Urinary bladder (tissue), 4 donors: ENCODE measurements around the gene CCDC69. TPM values are rescaled to one million over a fixed set of nuclear protein-coding genes. Genes with fewer than 3 reads are reported as not detected.
A peak's percentile ranks its signal among the peaks of the same experiment; 100 is the strongest.
"Not testable (repeated sequence)": the region's sequence is repeated elsewhere in the genome, so short reads cannot be mapped to it uniquely, and the experiment has no call there.

Experiments used
- DNase-seq: peaks from one replicate; pipeline ENCODE4 v3.0.0-alpha.2; 2015; ENCODE audit errors: extremely low spot score
- H3K27ac ChIP-seq: one replicate; pipeline ENCODE4 v1.5.1; 2013; ENCODE audit warnings: low read depth, mild to moderate bottlenecking, moderate library complexity
- H3K36me3 ChIP-seq: one replicate; pipeline ENCODE4 v1.6.1; 2013; ENCODE audit warnings: mild to moderate bottlenecking, moderate library complexity; ENCODE audit not compliant: insufficient read depth
- H3K4me1 ChIP-seq: one replicate; pipeline ENCODE4 v1.6.1; 2013; ENCODE audit warnings: mild to moderate bottlenecking, moderate library complexity; ENCODE audit not compliant: insufficient read depth
- H3K4me3 ChIP-seq: one replicate; pipeline ENCODE4 v1.5.1; 2013; ENCODE audit warnings: low read depth, low read length
- WGBS: extraction: QIAGEN DNeasy Blood & Tissue Kit; methylation state at CpG from one replicate; pipeline ENCODE4 v1.1.7; 2013; 5-methylcytosine and 5-hydroxymethylcytosine counted together
- polyA plus RNA-seq: library from polyadenylated mRNA; stranded (reverse); fragments of 200-250 nt; gene quantifications from one replicate; pipeline ENCODE4 v1.2.3, GENCODE V29; 2013
- total RNA-seq: library from RNA; depleted of rRNA; stranded (reverse); fragments of >200 nt; gene quantifications from one replicate; pipeline ENCODE4 v1.2.3, GENCODE V29; 2014
- donor health status: healthy with polysubstance abuse.
- donor health status: healthy.

Gene CCDC69
- total and polyA plus RNA-seq, 2 donors = 13.9 to 155 TPM

DNA sequence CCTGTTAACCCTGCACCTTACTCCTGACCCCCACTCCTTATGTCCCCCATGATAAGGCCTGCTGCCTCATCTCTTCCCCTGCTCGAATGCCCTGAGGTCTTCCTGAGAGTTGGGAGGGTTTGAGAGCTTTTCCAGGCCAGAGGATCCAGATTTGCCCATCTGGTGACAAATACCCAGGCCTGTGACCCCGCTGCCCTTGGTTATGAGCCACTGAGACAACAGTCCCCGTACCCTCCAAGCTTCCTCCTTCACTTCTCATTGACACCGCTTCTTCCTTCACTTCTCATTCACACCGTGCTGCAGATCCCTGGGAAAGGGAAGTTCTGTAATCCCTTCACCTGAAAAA, 29.7 kb upstream of the CCDC69 start:
- WGBS = 36% methylated on average over 5 of the region's 5 CpGs
- DNase-seq = no peak
- H3K4me3 ChIP-seq = peak overlapping the region; percentile 60
- H3K36me3 ChIP-seq = no peaks in the 10 kb centered on the region
- H3K27ac ChIP-seq = no peak overlapping the region
- H3K4me1 ChIP-seq = no peaks in the 10 kb centered on the region

DNA sequence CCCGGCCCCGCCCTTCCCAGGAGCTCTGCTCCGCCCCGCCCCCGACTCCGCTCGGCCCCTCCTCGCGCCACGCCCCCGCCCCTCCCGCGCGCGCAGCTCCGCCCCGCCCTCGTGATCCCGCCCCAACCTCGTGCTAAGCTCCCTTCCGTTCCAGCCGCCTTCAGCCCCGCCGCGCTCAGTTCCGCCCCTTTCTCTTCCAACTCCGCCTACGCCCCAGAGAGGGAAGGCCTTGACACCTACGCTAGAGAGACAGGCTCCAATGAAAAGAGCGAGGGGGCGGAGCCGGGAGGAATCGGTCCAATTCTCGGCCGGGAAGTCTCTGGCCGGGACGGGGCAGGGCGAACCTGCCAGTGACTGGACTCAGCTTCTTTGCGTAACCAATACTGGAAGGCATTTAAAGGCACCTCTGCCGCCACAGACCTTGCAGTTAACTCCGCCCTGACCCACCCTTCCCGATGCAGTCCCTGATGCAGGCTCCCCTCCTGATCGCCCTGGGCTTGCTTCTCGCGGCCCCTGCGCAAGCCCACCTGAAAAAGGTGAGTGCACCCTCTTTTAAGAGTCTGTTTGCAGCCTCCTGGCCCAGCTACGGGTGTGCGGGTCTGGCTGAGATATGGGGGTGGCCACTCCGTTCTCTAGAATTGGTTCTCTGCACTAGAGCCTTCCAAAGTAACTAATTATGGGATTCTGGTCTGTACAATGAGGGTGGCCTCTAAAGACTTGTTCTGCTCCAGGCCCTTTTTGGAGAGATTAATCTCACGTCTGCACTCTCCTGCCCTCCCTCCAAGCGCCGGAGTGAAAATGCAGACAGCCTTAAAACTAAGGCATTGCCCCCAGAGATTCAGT, 29.1 kb upstream of the CCDC69 start, which contains the start of gene GM2A:
GM2A (plus strand) TSS at position 424 of the 843 bp plus-strand sequence; CDS start at position 456, 32 bp downstream.
- no peak within 1 kb of the TSS for H3K27ac ChIP-seq

DNA sequence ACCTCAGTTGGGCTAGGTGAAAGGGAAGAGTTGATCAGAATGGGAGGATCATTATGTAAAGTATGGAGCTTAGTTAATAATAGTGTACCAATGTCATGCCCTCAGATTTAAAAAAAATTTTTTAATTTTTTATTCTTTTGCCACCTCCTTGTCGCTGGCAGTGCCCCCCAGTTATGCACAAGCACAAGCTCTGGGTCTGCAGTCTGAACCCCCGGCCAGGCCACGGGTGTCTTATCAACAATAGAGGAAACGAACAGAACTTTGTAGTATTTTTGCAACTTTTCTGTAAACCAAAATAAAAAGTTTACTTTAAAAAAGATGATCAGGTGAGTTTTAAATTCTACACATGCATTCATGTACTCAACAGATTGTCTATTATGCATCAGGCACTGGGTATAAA, 27.7 kb upstream of the CCDC69 start:
- no peaks in the 10 kb centered on the region for H3K36me3 ChIP-seq
- no peaks in the 10 kb centered on the region for H3K4me1 ChIP-seq
- 97% methylated on average over 4 of the region's 4 CpGs for WGBS
- H3K27ac ChIP-seq = no peak overlapping the region
- no peak overlapping the region for H3K4me3 ChIP-seq
- no peak for DNase-seq

More for the DNA sequence above, 29.1 kb upstream of the CCDC69 start, which contains the start of gene GM2A:
- Histone ChIP-seq H3K36me3 (no peaks in the 10 kb centered on the region), H3K4me1 (no peaks in the 10 kb centered on the region), H3K4me3 (peak within 1 kb of the TSS; percentile 60)
- DNase-seq = peak; percentile 98
- 1% methylated on average over 52 of the region's 52 CpGs for WGBS

DNA sequence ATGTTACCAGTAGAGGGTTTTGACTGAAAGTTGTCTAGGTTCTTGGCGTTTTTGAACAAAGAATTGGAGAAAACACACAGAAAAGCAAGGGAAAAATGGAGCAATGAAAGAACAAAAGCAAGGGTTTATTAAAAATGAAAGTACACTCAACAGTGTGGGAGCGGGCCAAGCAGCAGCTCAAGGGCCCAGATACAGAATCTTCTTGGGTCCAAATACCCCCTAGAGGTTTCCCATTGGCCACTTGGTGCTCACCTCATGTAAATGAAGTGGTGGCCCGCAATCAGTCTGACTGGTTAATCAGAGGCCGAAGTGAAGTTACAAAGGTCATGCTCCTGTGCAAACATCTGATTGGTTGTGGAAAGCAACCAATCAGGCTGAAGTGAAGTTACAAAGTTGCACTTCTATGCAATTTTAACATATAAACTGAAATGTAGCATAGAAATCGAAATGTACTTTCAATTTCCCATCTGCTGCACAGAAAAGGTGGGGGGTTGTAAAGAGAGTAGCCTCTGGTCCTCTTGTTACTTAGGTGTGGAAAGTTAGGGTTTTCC, 27.2 kb upstream of the CCDC69 start:
- Histone ChIP-seq H3K4me1 (no peaks in the 10 kb centered on the region), H3K36me3 (no peaks in the 10 kb centered on the region), H3K27ac (no peak overlapping the region), H3K4me3 (no peak overlapping the region)
- no peak for DNase-seq
- 94% methylated on average over 5 of the region's 5 CpGs for WGBS

DNA sequence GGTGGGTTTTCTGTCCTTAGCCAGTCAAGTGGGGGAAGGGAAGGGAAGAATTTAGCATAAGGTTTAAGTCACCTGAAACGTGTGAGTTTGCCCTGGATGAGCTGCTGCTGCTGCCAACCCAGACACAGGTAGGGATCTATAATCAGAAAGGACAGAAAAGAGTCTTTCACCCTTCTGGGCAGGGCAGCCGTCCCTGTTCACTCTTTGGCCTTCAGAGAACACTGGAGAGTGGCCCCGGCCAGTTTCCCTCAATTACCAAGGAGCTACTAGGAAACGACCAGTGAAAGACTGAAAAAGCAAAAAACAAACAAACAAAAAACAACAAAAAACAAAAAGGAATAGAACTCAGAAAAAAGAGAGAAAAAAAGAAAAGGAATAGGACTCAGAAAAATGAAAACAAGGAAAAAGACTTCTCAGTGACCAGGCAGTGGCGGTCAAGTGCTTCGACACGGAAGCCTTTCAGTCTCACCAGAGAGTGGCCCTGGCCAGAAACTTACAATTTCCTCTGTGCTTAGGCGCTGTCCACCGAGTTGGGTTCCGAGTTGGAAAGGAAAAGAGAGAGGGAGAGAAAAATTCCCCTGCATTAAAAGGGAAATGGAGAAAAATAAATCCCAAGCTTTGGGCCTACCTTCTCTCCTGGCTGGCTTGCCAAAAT, 26.6 kb upstream of the CCDC69 start:
- no peak for DNase-seq
- WGBS = 86% methylated on average over 10 of the region's 10 CpGs
- Histone ChIP-seq H3K4me1 (no peaks in the 10 kb centered on the region), H3K4me3 (no peak overlapping the region), H3K27ac (no peak overlapping the region), H3K36me3 (no peaks in the 10 kb centered on the region)

DNA sequence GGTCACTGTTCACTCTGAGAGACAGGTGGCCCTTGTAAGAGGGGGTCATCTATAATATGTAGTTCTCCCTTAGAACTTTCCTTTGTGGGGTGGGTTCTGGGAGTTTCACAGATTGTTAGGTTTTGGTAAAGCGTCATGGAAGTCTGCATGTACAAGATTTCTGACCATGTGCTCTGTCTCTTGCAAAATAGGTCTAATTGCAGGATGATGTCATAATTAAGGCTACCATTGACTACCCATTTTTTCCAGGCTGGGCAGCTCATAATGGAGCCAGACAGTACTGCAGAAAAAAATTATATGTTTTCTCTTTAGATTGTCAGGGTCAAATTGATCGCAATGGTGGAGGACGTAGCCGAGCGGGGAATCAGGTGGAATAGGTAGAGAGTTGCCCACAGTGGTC, 25.4 kb upstream of the CCDC69 start:
- H3K36me3 ChIP-seq = no peaks in the 10 kb centered on the region
- H3K4me3 ChIP-seq = no peak overlapping the region
- no peak for DNase-seq
- no peak overlapping the region for H3K27ac ChIP-seq
- no peaks in the 10 kb centered on the region for H3K4me1 ChIP-seq
- WGBS = 79% methylated on average over 5 of the region's 5 CpGs

DNA sequence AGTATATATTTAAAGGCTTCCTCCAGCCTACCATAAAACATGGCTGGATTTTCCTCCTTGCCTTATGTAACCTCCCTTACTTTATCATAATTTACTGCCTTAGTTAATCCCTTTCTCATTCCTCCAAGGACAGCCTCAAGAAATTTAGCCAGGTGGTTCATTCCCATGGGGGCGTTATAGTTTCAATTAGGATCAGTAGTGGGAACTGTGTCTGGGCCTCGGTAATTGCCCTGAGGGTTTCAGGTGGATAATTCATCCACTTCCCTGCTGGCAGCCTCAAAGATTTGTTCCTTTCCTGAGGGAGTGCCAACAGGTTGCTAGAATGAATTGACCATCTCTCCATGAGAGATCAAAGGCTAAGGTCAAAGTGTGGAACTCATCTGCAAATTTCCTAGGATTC, 24.8 kb upstream of the CCDC69 start:
- Histone ChIP-seq H3K4me1 (no peaks in the 10 kb centered on the region), H3K27ac (no peak overlapping the region), H3K4me3 (no peak overlapping the region), H3K36me3 (no peaks in the 10 kb centered on the region)
- DNase-seq = no peak
- 73% methylated on average over 2 of the region's 2 CpGs for WGBS

DNA sequence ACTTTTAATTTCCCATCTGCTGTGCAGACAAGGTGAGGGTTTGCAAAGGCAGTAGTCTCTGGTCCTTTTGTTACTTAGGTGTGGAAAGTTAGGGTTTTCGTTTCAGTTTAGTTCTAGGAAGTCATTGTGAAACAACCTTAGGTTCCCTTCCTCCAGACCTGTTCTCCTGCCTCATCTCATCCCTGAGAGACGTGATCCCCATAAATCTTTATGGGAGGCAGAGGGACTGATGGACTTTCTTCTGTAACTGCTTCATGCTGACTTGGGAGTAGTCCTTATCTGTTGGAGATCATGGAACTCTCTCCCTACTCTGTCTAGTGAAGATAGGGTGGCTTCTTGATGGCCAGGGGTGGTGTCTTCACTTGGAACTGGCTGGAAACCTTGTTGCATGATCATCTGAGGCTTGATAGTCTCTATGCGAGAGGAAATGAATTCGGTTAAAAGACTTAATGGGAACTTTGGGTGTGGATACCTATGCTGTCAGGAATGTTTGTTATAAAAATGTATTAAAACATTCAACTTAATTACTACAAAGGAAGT, 21.9 kb upstream of the CCDC69 start:
- H3K27ac ChIP-seq = no peak overlapping the region
- no peak overlapping the region for H3K4me3 ChIP-seq
- H3K36me3 ChIP-seq = no peaks in the 10 kb centered on the region
- 75% methylated on average over 4 of the region's 4 CpGs for WGBS
- DNase-seq = no peak
- H3K4me1 ChIP-seq = no peaks in the 10 kb centered on the region

DNA sequence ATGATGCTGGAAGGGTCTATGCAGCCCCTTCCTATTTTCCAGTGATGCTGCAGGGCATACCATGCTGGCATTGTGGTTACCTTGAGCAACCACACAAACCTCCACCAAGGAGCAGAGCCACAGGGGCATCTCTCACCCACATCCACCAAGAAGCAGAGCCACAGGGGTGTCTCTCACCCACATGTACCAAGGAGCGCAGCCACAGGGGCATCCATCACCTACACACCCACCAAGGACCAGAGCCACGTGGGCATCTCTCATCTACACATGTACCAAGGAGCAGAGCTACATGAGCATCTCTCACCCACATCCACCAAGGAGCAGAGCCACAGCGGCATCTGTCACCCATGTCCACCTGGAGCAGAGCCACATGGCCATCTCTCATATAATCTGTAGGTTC, 20.3 kb upstream of the CCDC69 start:
- WGBS = 92% methylated on average over 3 of the region's 3 CpGs
- no peak overlapping the region for H3K27ac ChIP-seq
- no peak overlapping the region for H3K4me3 ChIP-seq
- no peaks in the 10 kb centered on the region for H3K36me3 ChIP-seq
- no peak for DNase-seq
- H3K4me1 ChIP-seq = no peaks in the 10 kb centered on the region

DNA sequence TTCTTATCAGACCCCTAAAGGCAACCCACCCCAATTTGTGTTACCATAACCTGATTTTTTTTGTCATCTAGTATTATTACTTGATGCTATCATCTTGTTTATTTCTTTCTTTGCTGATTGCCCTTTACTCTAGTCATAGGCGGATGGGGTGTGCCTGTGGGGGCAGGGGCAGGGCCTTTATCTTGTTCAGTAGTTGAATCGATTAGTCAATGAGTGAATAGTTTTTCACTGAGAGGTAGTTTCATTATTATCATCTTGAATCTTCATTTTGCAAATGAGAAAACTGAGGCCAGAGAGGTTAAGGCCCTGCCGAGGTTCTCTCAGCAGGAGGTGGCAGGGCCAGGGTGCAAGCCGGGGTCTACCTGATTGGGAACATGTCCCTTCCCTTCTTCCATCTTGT, 19.7 kb upstream of the CCDC69 start:
- DNase-seq = no peak
- H3K36me3 ChIP-seq = no peaks in the 10 kb centered on the region
- H3K27ac ChIP-seq = no peak overlapping the region
- 90% methylated on average over 4 of the region's 4 CpGs for WGBS
- H3K4me3 ChIP-seq = no peak overlapping the region
- no peaks in the 10 kb centered on the region for H3K4me1 ChIP-seq

DNA sequence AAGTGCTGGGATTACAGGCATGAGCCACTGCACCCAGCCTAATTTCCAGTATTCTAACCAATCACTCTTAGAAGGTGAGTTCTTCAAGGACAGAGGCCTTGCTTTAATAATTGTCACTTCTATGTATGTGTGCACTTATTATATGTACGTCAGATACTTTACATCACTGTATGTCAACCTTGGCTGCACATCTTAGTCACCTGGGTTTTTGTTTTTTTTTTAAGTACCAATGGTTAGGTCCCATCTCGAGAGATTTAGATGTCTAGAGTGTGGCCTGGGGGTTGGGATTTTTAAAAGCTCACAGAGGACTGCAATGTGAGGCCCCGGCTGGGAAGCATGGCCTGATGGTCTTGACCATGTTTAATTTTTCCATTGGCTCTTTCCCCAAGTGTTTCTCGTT, 19.2 kb upstream of the CCDC69 start:
- no peak for DNase-seq
- H3K4me3 ChIP-seq = no peak overlapping the region
- H3K4me1 ChIP-seq = no peaks in the 10 kb centered on the region
- WGBS = 83% methylated on average over 4 of the region's 4 CpGs
- H3K27ac ChIP-seq = no peak overlapping the region
- H3K36me3 ChIP-seq = no peaks in the 10 kb centered on the region

DNA sequence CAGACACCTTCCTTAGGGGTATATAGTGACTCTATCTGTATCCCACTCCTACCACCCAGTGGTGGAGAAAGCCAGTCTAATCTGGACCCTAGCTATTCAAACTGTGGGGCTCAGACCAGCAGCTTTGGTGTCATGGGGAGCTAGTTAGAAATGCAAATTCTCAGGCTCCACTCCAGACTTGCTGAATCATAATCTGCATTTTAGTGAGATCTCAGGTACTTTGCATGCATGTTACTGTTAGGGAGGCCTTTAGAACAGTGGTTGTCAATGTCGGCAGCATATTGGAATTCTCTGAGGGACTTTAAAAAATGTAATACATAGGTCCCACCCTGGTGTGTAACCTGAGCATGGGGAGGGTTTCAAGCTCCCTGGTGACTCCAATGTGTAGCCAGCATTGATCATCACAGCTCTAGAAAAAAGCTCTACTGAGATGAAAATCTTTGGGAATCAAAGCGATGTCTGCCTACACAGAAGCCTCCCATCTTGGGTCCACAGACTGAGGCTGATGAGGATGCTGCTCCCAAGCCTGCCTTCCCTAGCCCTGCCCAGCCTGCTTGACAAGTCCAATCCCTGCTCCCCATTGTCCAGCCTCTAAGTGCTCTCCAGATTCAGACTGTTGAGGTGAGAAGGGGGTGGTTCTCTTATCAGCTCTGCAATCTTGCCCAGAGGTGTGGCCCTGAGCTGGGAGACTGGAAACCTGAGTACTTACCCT, 17.2 kb upstream of the CCDC69 start:
- DNase-seq = no peak
- H3K4me3 ChIP-seq = no peak overlapping the region
- no peaks in the 10 kb centered on the region for H3K36me3 ChIP-seq
- no peak overlapping the region for H3K27ac ChIP-seq
- 88% methylated on average over 2 of the region's 2 CpGs for WGBS
- no peaks in the 10 kb centered on the region for H3K4me1 ChIP-seq

DNA sequence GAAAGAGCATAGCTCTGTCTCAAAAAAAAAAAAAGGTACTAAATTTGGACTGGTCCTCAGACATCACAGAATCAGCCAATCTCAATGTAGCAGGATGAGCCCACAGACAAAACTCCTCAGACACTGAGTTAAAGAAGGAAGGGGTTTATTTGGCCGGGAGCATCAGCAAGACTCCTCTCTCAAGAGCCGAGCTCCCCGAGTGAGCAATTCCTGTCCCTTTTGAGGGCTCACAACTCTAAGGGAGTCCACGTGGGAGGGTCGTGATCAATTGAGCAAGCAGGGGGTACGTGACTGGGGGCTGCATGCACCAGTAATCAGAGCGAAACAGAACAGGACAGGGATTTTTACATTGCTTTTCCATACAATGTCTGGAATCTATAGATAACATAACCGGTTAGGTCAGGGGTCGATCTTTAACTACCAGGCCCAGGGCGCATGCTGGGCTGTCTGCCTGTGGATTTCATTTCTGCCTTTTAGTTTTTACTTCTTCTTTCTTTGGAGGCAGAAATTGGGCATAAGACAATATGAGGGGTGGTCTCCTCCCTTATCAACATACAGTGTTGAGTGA, 16.5 kb upstream of the CCDC69 start:
- DNase-seq, H3K36me3 ChIP-seq, H3K27ac ChIP-seq, H3K4me3 ChIP-seq, H3K4me1 ChIP-seq: not testable (repeated sequence)
- WGBS = 91% methylated on average over 10 of the region's 10 CpGs
